Vagina (tissue), 2 donors: ENCODE measurements around the gene HCRTR1. TPM values are rescaled to one million over a fixed set of nuclear protein-coding genes. Genes with fewer than 3 reads are reported as not detected.

Experiments used
- DNase-seq, 2 donors: peaks; one replicate each; pipeline ENCODE4 v3.0.0-alpha.2; 2017; ENCODE audit errors: extremely low spot score in 2 of 2
- H3K27ac ChIP-seq: fragments of 200-600 bp; sonication (generic); one replicate; pipeline ENCODE4 v1.5.1; 2019
- H3K27me3 ChIP-seq: fragments of 200-600 bp; sonication (generic); one replicate; pipeline ENCODE4 v1.5.1; 2019
- H3K36me3 ChIP-seq, 2 donors: fragments of 200-600 bp; sonication (generic); one replicate each; pipeline ENCODE4 v1.5.1; 2017 to 2019
- H3K4me1 ChIP-seq: fragments of 200-600 bp; sonication (generic); one replicate; pipeline ENCODE4 v1.5.1; 2019
- H3K4me3 ChIP-seq, 2 donors: fragments of 200-600 bp; sonication (generic); 1 replicate in 1 of 2; 2 replicates in 1 of 2; pipeline ENCODE4 v1.5.1; 2016 to 2019
- H3K9me3 ChIP-seq: fragments of 200-600 bp; sonication (generic); one replicate; pipeline ENCODE4 v1.5.1; 2019
- CTCF ChIP-seq, 3 experiments: fragments of 450-650 bp in 2 of 3; fragments of 200-600 bp in 1 of 3; sonication (generic) in 1 of 3; IDR thresholded peaks; one replicate each; pipeline ENCODE4 v1.5.1; 2017 to 2019; ENCODE audit warnings: antibody characterized with exemption in 3 of 3, mild to moderate bottlenecking in 2 of 3, moderate library complexity in 2 of 3
- POLR2A ChIP-seq, 2 donors: fragments of 450-650 bp; IDR thresholded peaks; one replicate each; pipeline ENCODE4 v1.6.1; 2017; ENCODE audit warnings: antibody characterized with exemption in 2 of 2, mild to moderate bottlenecking in 2 of 2, moderate library complexity in 2 of 2
- POLR2AphosphoS5 ChIP-seq, 2 donors: sonication (generic); formaldehyde crosslinking; IDR thresholded peaks; one replicate each; pipeline ENCODE4 v1.9.0; 2017; ENCODE audit warnings: antibody characterized with exemption in 2 of 2, mild to moderate bottlenecking in 2 of 2, low read depth in 1 of 2; ENCODE audit not compliant: insufficient read depth in 1 of 2
- intact Hi-C: fragments of 100-400 bp; cut with DNase I; formaldehyde crosslinking; loops from one replicate; pipeline ENCODE4 v1.15.1; 2023
- total RNA-seq: library from RNA; depleted of rRNA; stranded (reverse); fragments of >200 nt; gene quantifications from one replicate; pipeline ENCODE4 v1.2.3, GENCODE V29; 2016

The HCRTR1 gene
- total RNA-seq, 1 donor from 2014 or later = not detected

GRCh38 chr1:31623365-31623764, 5.9 kb downstream of the HCRTR1 start:
- Histone ChIP-seq H3K27ac (no peak overlapping the region), H3K27me3 (no peaks in the 10 kb centered on the region), H3K9me3 (no peaks in the 10 kb centered on the region), H3K4me3 (no peak overlapping the region), H3K36me3 (peaks cover 0 to 10% of the 10 kb centered on the region in 2 donors), H3K4me1 (peaks cover 19% of the 10 kb centered on the region)
- intact Hi-C loops = no loop called here
- TF ChIP-seq CTCF (IDR thresholded peaks at IDR 0.05) (no peak), POLR2AphosphoS5 (IDR thresholded peaks at IDR 0.05; ENCODE audit: insufficient read depth in 1 of 2, low read depth in 1 of 2) (no peak), POLR2A (IDR thresholded peaks at IDR 0.05) (no peak)
- no peak for DNase-seq

GRCh38 chr1:31624309-31624708, 6.8 kb downstream of the HCRTR1 start:
- no peaks in the 10 kb centered on the region for H3K27me3 ChIP-seq
- peaks cover 0 to 19% of the 10 kb centered on the region in 2 donors for H3K36me3 ChIP-seq
- no peak for DNase-seq
- H3K27ac ChIP-seq = no peak overlapping the region
- no peaks in the 10 kb centered on the region for H3K9me3 ChIP-seq
- H3K4me1 ChIP-seq = peaks cover 27% of the 10 kb centered on the region
- no peak overlapping the region for H3K4me3 ChIP-seq
- intact Hi-C loops = no loop called here
- TF ChIP-seq CTCF (IDR thresholded peaks at IDR 0.05) (no peak), POLR2AphosphoS5 (IDR thresholded peaks at IDR 0.05; ENCODE audit: insufficient read depth in 1 of 2, low read depth in 1 of 2) (no peak), POLR2A (IDR thresholded peaks at IDR 0.05) (no peak)

GRCh38 chr1:31624731-31625514, 7.4 kb downstream of the HCRTR1 start:
- H3K27ac ChIP-seq = no peak overlapping the region
- H3K27me3 ChIP-seq = no peaks in the 10 kb centered on the region
- intact Hi-C loops = no loop called here
- no peak for DNase-seq
- no peak overlapping the region for H3K4me3 ChIP-seq
- TF ChIP-seq POLR2A (IDR thresholded peaks at IDR 0.05) (no peak), POLR2AphosphoS5 (IDR thresholded peaks at IDR 0.05; ENCODE audit: insufficient read depth in 1 of 2, low read depth in 1 of 2) (no peak)
- H3K4me1 ChIP-seq = peaks cover 27% of the 10 kb centered on the region
- no peaks in the 10 kb centered on the region for H3K9me3 ChIP-seq
- H3K36me3 ChIP-seq = peaks cover 0 to 25% of the 10 kb centered on the region in 2 donors

- intact Hi-C loops = no loop called here
- no peak for TF ChIP-seq POLR2A (IDR thresholded peaks at IDR 0.05)
- no peak for TF ChIP-seq CTCF (IDR thresholded peaks at IDR 0.05)
- TF ChIP-seq POLR2AphosphoS5 (IDR thresholded peaks at IDR 0.05; ENCODE audit: insufficient read depth in 1 of 2, low read depth in 1 of 2) = no peak
- peaks cover 27% of the 10 kb centered on the region for H3K4me1 ChIP-seq
- no peaks in the 10 kb centered on the region for H3K9me3 ChIP-seq
- no peak overlapping the region for H3K4me3 ChIP-seq
- no peak overlapping the region for H3K27ac ChIP-seq
- peaks cover 0 to 33% of the 10 kb centered on the region in 2 donors for H3K36me3 ChIP-seq
- no peak for DNase-seq
- H3K27me3 ChIP-seq = no peaks in the 10 kb centered on the region
These were observed 8.2 kb downstream of the HCRTR1 start for GRCh38 chr1:31625561-31626222.

DNA sequence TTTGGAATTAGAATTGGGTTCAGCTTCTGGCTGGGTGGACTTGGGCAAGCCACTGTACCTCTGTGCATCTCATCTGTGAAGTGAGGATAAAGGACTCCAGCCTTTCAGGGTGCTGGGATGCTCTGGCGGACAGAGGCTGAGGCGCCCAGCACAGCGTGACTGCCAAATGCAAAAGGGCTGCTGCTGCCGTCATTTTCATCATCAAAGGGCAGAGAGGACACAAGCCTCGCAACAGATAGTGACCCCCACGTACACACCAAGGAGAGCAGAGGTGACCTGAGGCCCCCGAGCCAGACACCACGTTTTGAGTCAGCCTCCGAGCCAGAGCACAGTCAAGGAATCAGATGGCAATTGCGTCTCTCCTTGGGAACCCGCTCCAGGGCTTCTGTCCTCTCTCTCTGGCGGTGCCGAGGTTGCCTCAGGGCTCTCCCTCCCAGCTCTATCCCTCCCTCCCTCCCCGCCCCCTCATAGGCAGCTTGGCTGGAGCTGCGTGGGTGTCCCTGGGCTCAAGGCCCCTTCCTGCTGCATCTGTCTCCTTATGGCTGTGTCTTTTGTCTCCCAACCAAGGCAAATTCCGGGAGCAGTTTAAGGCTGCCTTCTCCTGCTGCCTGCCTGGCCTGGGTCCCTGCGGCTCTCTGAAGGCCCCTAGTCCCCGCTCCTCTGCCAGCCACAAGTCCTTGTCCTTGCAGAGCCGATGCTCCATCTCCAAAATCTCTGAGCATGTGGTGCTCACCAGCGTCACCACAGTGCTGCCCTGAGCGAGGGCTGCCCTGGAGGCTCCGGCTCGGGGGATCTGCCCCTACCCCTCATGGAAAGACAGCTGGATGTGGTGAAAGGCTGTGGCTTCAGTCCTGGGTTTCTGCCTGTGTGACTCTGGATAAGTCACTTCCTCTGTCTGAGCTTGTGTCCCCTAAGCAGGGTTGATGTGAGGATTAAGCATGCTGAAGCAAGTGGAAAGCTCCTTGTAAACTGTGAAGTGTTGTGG, 9.0 kb downstream of the HCRTR1 start:
- H3K4me1 ChIP-seq = peaks cover 27% of the 10 kb centered on the region
- DNase-seq = no peak
- H3K9me3 ChIP-seq = no peaks in the 10 kb centered on the region
- no peaks in the 10 kb centered on the region for H3K27me3 ChIP-seq
- TF ChIP-seq POLR2A (IDR thresholded peaks at IDR 0.05) (no peak), CTCF (IDR thresholded peaks at IDR 0.05) (no peak), POLR2AphosphoS5 (IDR thresholded peaks at IDR 0.05; ENCODE audit: insufficient read depth in 1 of 2, low read depth in 1 of 2) (no peak)
- intact Hi-C loops = no loop called here
- H3K36me3 ChIP-seq = peaks cover 0 to 41% of the 10 kb centered on the region in 2 donors
- H3K4me3 ChIP-seq = no peak overlapping the region
- H3K27ac ChIP-seq = no peak overlapping the region
